Fibroblast of skin of right quadriceps (primary cell): ENCODE data around the gene GFAP.

Source experiments
- DNase-seq: peaks from one replicate; pipeline ENCODE4 v3.0.0-alpha.2; 2013

GFAP gene

DNA sequence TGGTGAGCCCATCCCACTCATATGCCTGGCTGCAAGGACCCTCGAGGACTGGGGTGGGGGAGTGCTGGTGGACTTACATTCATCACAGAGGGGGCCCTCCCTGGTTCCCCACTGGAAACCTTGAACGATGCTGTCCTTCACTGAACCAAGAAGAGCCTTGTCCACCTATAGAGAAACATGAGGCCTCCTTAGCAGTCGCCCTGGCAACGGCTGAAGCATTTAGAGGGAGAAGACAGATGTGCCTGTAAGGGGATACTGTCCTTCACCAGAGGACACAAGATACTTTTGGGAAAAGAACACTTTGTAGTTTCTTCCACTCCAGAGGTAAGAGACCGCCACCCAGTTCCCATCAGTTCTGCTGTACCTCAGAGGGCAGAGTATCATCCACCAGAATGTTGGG is 61.1 kb downstream of the GFAP start:
- DNase-seq, result no peak
